VCaP (cell line): ENCODE results near the gene ACAP3.
A peak's percentile ranks its signal among the peaks of the same experiment; 100 is the strongest.

Experiments
- H3K27ac ChIP-seq: fragments of 450-650 bp; 2 replicates; pipeline ENCODE4 v1.5.1; 2017
- CTCF ChIP-seq: fragments of 450-650 bp; conservative IDR thresholded peaks from 2 replicates; pipeline ENCODE4 v1.5.1; 2017; ENCODE audit warnings: mild to moderate bottlenecking, moderate library complexity

Gene ACAP3

GRCh38 chr1:1326075-1326605 lies 18.4 kb upstream of the ACAP3 start:
- H3K27ac ChIP-seq = peak overlapping the region; percentile 97
- TF ChIP-seq CTCF = no peak

GRCh38 chr1:1325288-1326074 lies 17.8 kb upstream of the ACAP3 start:
- TF ChIP-seq CTCF = no peak

GRCh38 chr1:1324524-1325287 lies 17.0 kb upstream of the ACAP3 start, which contains the start of the genes CPTP and INTS11:
Gene CPTP (plus strand): TSS chr1:1324802. CDS start chr1:1326911, 2,109 bp downstream.
Gene INTS11 (minus strand): TSS chr1:1324660. CDS start chr1:1324608, 52 bp downstream.
- no peak for TF ChIP-seq CTCF
- H3K27ac ChIP-seq = peak within 1 kb of the TSS; percentile 97

More at GRCh38 chr1:1325288-1326074, 17.8 kb upstream of the ACAP3 start:
- peak overlapping the region; percentile 97 for H3K27ac ChIP-seq

- TF ChIP-seq CTCF = no peak
- peak overlapping the region; percentile 97 for H3K27ac ChIP-seq
Observed at GRCh38 chr1:1324084-1324523, 16.4 kb upstream of the ACAP3 start.

- no peak overlapping the region for H3K27ac ChIP-seq
- TF ChIP-seq CTCF = no peak
Observed at GRCh38 chr1:1322952-1323351, 15.2 kb upstream of the ACAP3 start.

- no peak overlapping the region for H3K27ac ChIP-seq
- no peak for TF ChIP-seq CTCF
Observed at GRCh38 chr1:1322418-1322817, 14.7 kb upstream of the ACAP3 start.

GRCh38 chr1:1321477-1321876 lies 13.7 kb upstream of the ACAP3 start:
- no peak for TF ChIP-seq CTCF
- no peak overlapping the region; the same call in 1 of the 2 replicates for H3K27ac ChIP-seq
